Ascending aorta (tissue), 2 donors: ENCODE data around the gene BNIP3. TPM values are rescaled to one million over a fixed set of nuclear protein-coding genes. Genes with fewer than 3 reads are reported as not detected.

ENCODE experiments used
- DNase-seq, 2 donors: peaks; one replicate each; pipeline ENCODE4 v3.0.0-alpha.2; 2019; ENCODE audit warnings: low spot score in 2 of 2
- H3K27ac ChIP-seq, 2 donors: fragments of 200-600 bp; sonication (generic); one replicate each; pipeline ENCODE4 v1.5.1; 2016 to 2017; ENCODE audit warnings: mild to moderate bottlenecking in 1 of 2
- H3K27me3 ChIP-seq: fragments of 200-600 bp; sonication (generic); one replicate; pipeline ENCODE4 v1.5.1; 2017
- H3K36me3 ChIP-seq, 2 donors: fragments of 200-600 bp; sonication (generic); one replicate each; pipeline ENCODE4 v1.5.1; 2016
- H3K4me1 ChIP-seq, 2 donors: fragments of 200-600 bp; sonication (generic); one replicate each; pipeline ENCODE4 v1.5.1; 2016 to 2017; ENCODE audit warnings: mild to moderate bottlenecking in 1 of 2
- H3K4me3 ChIP-seq, 2 donors: fragments of 200-600 bp; sonication (generic); one replicate each; pipeline ENCODE4 v1.5.1; 2016 to 2017; ENCODE audit warnings: mild to moderate bottlenecking in 1 of 2
- H3K9me3 ChIP-seq, 2 donors: fragments of 200-600 bp; sonication (generic); one replicate each; pipeline ENCODE4 v1.5.1; 2016
- intact Hi-C: fragments of 100-400 bp; cut with DNase I; formaldehyde crosslinking; loops from one replicate; pipeline ENCODE4 v1.15.1; 2023
- total RNA-seq: library from RNA; depleted of rRNA; stranded (reverse); fragments of >200 nt; gene quantifications from one replicate; pipeline ENCODE4 v1.1.0, GENCODE V29; 2016
- TF ChIP-seq, protein P1 (sequence below), 3 experiments: fragments of 200-600 bp in 2 of 3; fragments of 450-650 bp in 1 of 3; sonication (generic) in 2 of 3; IDR thresholded peaks; one replicate each; pipeline ENCODE4 v1.5.1; 2016 to 2019; ENCODE audit warnings: antibody characterized with exemption in 3 of 3, mild to moderate bottlenecking in 1 of 3, moderate library complexity in 1 of 3

Gene BNIP3
- total RNA-seq, 1 donor from 2014 or later, result 18.3 TPM

- TF ChIP-seq, protein P1, sequence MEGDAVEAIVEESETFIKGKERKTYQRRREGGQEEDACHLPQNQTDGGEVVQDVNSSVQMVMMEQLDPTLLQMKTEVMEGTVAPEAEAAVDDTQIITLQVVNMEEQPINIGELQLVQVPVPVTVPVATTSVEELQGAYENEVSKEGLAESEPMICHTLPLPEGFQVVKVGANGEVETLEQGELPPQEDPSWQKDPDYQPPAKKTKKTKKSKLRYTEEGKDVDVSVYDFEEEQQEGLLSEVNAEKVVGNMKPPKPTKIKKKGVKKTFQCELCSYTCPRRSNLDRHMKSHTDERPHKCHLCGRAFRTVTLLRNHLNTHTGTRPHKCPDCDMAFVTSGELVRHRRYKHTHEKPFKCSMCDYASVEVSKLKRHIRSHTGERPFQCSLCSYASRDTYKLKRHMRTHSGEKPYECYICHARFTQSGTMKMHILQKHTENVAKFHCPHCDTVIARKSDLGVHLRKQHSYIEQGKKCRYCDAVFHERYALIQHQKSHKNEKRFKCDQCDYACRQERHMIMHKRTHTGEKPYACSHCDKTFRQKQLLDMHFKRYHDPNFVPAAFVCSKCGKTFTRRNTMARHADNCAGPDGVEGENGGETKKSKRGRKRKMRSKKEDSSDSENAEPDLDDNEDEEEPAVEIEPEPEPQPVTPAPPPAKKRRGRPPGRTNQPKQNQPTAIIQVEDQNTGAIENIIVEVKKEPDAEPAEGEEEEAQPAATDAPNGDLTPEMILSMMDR (IDR thresholded peaks at IDR 0.05), result no peak
- Histone ChIP-seq H3K27ac (no peak overlapping the region), H3K9me3 (peaks cover 3 to 8% of the 10 kb centered on the region in 2 donors), H3K4me3 (no peak overlapping the region), H3K4me1 (peaks cover 0 to 7% of the 10 kb centered on the region in 2 donors), H3K36me3 (no peaks in the 10 kb centered on the region), H3K27me3 (no peaks in the 10 kb centered on the region)
- DNase-seq, result no peak
- intact Hi-C loops, result no loop called here
These were observed 56.0 kb downstream of the BNIP3 start for GRCh38 chr10:131925716-131926115.

DNA sequence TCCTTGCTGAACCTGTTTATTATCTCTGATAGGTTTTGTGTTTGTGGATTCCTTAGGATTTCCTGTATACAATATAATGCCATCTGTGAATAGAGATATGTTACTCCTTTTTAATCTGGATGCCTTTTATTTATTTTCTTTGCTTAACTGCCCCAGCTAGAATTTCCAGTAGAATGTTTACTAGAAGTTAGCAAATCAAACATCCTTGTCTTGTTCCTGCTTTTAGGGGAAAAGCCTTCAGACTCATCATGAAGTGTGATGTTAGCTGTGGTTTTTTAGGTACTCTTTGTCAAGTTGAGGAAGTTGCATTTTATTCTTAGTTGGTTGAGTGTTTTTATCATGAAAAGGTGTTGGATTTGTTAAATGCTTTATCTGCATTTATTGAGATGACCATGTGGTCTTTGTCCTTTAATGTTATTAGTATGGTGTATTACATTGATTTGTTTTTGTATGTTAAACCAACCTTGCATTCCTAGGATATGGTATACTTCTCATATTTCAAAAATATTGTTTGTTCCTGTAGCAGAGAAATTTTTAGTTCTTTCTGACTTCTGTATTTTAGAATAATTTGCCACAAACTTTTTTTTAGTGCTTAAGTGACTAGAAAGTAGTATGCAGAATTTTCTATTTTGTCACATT lies 56.6 kb downstream of the BNIP3 start:
- intact Hi-C loops, result no loop called here
- Histone ChIP-seq H3K27ac (no peak overlapping the region), H3K27me3 (no peaks in the 10 kb centered on the region), H3K4me1 (peaks cover 0 to 2% of the 10 kb centered on the region in 2 donors), H3K9me3 (peaks cover 3 to 8% of the 10 kb centered on the region in 2 donors), H3K36me3 (no peaks in the 10 kb centered on the region), H3K4me3 (no peak overlapping the region)
- DNase-seq, result no peak
- TF ChIP-seq, protein P1 (IDR thresholded peaks at IDR 0.05), result no peak

DNA sequence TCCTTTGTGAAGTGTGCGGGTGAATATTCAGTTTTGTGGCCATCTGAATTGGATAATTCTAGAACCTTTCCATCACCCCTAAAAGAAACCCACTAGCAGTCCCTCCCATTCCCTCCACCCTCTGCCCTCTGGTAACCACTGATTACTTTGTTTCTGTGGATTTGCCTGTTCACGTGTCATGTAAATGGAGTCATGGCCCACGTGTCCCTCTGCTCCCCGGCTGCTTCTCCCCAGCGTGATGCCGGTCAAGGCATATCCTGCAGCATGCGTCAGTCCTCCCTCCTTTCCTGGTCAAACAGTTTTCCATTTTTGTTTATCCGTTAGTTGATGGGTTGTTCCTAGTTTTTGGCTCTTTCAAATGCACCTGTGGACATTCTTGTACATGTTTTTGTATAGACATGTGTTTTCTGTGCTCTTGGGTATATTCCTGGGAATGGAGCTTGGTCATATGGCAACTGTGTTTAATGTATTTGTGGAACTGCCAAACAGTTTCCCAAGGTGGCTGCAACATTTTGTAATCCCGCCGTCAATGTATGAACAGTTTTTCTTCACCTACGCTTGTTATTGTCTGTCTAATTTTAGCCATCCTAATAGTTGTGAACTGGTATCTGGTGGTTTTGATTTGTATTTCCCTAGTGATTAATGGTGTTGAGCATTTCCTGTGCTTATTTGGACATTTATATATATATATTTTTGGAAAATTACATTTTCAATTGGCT lies 58.5 kb downstream of the BNIP3 start:
- Histone ChIP-seq H3K36me3 (no peaks in the 10 kb centered on the region), H3K4me3 (no peak overlapping the region), H3K27ac (no peak overlapping the region), H3K27me3 (no peaks in the 10 kb centered on the region), H3K4me1 (no peaks in the 10 kb centered on the region), H3K9me3 (peaks cover 3 to 8% of the 10 kb centered on the region in 2 donors)
- intact Hi-C loops, result no loop called here
- TF ChIP-seq, protein P1 (IDR thresholded peaks at IDR 0.05), result no peak
- peak in 1 of 2 donors; percentile 30 for DNase-seq

- no peak for DNase-seq
- H3K27ac ChIP-seq, result no peak overlapping the region
- intact Hi-C loops, result no loop called here
- peaks cover 3 to 8% of the 10 kb centered on the region in 2 donors for H3K9me3 ChIP-seq
- H3K27me3 ChIP-seq, result no peaks in the 10 kb centered on the region
- no peak overlapping the region for H3K4me3 ChIP-seq
- TF ChIP-seq, protein P1 (IDR thresholded peaks at IDR 0.05), result no peak
- no peaks in the 10 kb centered on the region for H3K36me3 ChIP-seq
- H3K4me1 ChIP-seq, result no peaks in the 10 kb centered on the region
These were observed 60.5 kb downstream of the BNIP3 start for GRCh38 chr10:131921184-131921583.

GRCh38 chr10:131920693-131921092 lies 61.0 kb downstream of the BNIP3 start:
- DNase-seq, result no peak
- Histone ChIP-seq H3K4me3 (no peak overlapping the region), H3K27ac (no peak overlapping the region), H3K4me1 (no peaks in the 10 kb centered on the region), H3K36me3 (no peaks in the 10 kb centered on the region), H3K9me3 (peaks cover 3 to 8% of the 10 kb centered on the region in 2 donors), H3K27me3 (no peaks in the 10 kb centered on the region)
- TF ChIP-seq, protein P1 (IDR thresholded peaks at IDR 0.05), result no peak
- intact Hi-C loops, result no loop called here
